EH (cell line): Measurements from ENCODE around the gene FKBP7.
A peak's percentile ranks its signal among the peaks of the same experiment; 100 is the strongest.
"Not testable (repeated sequence)": the region's sequence is repeated elsewhere in the genome, so short reads cannot be mapped to it uniquely, and the experiment has no call there.

Source experiments
- DNase-seq: peaks from one replicate; pipeline ENCODE4 v3.0.0-alpha.2; 2015; ENCODE audit warnings: low read depth

FKBP7 gene, protein sequence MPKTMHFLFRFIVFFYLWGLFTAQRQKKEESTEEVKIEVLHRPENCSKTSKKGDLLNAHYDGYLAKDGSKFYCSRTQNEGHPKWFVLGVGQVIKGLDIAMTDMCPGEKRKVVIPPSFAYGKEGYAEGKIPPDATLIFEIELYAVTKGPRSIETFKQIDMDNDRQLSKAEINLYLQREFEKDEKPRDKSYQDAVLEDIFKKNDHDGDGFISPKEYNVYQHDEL

DNA sequence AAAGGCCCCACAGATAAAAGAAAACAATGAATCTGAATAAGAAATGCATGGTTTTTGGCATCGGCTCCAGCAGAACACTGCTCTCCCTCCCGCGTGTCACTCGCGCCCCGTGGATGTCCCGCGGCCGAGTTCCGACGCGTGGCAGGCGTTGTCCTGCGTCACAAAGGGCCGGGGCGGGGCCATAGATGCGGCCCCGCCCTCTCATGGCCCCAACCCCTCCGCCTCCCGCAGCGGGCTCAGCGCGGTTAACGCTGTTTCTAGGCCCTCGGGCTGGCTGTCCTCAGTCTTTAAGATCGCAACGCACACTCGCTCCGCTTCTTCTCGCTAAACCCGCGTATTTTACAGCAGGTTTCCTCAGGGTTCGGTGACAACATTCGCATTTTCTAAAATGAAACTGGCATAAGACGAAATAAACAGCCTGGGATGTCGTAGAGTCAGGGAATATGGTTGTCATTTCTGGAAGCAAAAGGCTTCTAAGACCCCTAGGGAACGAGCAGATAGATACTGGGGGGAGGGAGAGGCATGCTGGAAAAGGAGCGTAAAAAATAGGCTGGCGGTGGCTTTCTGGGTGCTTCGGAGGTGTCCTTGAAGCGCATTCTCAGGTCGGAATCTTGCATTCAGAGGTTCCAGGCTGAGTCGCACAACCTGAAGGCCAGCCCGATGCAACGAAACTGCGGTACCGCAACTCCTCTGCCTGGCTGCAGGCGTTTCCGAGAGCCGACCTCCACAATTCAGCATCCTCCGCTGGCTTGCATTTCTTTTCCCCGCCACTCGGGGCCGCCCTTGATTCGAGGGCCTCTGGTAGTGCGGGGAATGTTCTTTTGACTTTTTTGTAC is at the start of gene FKBP7:
Gene FKBP7 (minus strand): TSS at position 162 of the 836 bp plus-strand sequence. CDS start 101 bp downstream, at position 61.
- DNase-seq = peak; percentile 82

DNA sequence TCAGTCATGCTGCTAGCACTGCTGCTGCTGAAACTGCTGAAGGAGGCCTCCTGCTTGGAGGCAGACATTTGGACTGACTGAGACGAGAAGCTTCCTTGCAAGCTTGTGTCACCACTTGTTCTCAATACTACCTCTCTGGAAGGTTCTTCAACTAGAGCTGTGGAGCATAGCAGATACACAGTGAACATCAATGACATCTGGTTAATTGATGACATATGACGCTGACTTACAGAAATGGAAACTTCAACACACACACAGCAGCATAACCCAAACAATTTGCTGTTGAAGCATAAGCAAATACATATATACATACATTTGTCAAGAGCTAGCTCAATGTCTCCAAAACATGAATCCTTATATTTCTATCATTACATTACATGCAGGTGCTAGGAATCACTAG is 49.2 kb upstream of the FKBP7 start:
- DNase-seq = no peak

DNA sequence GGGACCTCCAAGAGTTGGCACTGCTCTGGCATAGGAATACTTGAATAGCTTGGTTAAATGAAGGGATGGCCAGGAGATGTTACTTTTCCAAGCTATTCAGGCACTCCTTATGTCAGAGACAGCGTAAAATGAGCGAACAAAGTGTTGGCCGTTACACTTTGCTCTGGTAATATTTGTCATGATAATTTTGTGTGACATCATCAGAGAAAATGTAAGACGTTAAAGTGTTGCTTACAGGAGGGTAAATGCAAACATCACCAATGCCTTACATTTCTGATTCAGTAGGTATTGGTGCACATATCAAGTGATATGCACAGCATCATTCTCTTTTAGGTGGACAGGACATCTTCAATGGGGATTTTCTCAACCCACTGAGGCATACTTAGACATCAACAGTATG is 47.9 kb upstream of the FKBP7 start:
- no peak for DNase-seq

DNA sequence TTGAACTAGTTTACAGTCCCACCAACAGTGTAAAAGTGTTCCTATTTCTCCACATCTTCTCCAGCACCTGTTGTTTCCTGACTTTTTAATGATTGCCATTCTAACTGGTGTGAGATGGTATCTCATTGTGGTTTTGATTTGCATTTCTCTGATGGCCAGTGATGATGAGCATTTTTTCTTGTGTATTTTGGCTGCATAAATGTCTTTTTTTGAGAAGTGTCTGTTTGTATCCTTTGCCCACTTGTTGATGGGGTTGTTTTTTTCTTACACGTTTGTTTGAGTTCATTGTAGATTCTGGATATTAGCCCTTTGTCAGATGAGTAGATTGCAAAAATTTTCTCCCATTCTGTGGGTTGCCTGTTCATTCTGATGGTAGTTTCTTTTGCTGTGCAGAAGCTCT is 47.1 kb upstream of the FKBP7 start:
- not testable (repeated sequence) for DNase-seq

DNA sequence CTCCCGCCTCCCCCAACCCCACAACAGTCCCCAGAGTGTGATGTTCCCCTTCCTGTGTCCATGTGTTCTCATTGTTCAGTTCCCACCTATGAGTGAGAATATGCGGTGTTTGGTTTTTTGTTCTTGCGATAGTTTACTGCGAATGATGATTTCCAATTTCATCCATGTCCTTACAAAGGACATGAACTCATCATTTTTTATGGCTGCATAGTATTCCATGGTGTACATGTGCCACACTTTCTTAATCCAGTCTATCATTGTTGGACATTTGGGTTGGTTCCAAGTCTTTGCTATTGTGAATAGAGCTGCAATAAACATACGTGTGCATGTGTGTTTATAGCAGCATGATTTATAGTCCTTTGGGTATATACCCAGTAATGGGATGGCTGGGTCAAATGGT is 46.6 kb upstream of the FKBP7 start:
- not testable (repeated sequence) for DNase-seq

DNA sequence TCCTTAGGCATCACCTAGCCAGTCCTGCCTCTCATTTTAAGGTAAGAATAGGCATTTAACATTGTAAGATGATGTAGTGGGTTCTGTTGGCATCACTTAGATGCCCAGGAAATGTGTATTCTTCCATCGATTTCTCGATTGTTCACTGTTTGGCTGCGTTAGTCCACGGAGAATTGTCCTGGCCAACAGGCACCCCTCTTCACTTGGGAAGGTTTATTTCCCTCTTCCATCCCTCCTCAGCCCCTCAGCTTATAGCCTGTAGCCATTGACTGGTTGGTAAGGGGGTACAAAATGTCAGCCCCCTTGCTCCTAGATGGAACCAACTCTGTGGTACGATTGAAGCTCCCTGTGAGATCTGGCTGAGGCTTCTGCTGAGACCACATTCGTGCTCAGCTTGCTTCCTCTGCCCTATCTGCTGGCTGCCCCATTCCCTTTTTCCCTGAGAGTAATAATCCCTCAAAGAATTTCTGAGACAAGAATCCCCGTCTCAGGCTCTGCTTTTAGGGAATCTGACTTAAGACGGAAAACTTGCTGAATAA is 45.3 kb upstream of the FKBP7 start:
- peak; percentile 32 for DNase-seq

DNA sequence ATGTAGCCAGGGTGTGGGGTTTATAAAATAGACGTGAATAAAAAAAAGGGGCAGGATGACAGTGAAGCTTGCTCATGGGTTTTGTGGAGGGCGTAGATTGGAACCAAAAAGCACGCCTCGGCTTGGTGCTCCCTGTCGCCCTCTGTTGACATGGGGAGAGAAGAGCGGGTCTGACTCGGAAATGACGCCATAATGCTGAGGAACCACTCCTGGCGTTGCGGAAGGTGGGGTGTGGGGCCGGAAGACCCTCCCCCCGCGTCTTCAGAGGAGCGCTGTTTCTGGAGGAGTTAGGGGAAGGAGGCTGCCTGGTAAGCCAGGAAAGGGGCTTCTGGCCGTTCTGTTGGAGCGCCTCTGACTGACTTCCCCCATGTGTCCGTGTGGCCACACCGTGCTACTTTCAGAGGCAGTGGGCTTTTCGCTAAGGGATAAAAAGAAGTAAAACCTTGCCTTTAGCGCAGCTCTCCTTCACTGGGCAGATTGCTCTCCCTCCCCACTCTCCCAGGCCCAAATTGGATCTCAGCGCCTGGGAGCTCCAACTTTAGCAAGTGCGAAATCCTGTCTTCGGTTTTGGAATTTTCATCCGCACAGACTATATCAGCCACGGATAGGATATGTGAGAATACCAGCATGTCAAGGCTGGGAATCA is 44.7 kb upstream of the FKBP7 start:
- peak; percentile 85 for DNase-seq

DNA sequence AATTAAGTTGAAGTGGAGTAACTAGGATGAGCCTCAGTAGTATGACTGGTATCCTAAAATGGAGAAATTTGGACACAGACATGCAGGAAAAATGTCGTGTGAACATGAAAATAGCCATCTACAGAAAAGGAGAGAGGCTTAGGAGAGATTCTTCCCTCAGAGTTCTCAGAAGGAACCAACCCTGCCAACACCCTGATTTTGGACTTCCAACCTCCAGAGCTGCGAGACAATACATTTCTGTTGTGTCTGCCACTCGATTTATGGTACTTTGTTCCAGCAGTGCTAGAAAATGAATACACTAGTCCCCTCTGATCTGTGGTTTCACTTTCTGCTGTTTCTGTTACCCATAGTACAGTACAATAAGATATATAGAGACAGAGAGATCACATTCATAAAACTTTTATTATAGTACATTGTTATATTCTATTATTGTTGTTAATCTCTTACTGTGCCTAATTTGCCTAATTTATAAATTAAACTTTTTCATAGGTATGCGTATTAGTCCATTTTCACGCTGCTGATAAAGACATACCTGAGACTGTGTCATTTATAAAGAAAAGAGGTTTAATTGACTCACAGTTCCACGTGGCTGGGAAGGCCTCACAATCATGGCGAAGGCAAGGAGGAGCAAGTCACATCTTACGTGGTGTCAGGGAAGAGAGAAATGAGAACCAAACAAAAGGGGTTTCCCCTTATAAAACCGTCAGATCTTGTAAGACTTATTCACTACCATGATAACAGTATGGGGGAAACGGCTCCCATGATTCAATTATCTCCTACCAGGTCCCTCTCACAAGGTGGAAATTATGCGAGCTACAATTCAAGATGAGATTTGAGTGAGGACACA is 43.1 kb upstream of the FKBP7 start:
- no peak for DNase-seq

DNA sequence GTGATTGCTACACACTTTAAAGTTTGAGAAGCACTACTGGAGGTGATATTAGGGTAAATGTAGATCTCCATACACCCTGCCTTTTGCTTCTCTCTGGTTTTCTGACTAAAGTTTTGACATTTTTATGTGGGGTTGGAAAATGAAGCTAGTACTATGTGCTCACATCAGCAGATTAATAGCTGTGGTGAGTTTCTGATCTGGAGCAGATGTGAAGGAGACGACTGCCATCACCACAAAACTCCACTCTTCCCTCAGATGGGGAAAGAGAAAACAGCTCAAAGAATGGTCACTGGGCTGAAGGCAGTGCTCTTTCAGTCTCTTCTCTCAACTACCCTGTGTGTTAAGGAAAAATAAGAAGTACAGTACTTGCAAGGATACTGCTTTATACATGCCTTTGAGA is 39.1 kb upstream of the FKBP7 start:
- DNase-seq = no peak

DNA sequence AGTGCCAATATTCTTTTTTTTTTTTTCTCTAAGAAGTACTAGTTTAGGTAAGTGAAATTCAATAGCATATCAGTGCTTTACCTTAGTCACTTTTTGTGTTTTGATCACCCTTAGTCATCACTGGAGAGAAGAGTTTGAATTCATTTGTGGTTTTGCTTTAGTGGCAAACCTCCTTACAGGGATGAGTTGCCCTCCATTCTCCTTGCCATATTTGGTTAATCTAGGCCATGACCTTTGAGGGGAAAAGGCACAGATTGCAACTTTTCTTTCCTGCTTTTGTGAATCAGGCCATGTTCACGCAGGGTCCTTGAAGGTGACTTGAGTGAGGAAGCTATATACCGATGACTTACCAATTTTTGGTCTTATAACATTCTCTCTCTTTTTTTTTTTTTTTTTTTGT is 36.3 kb upstream of the FKBP7 start:
- DNase-seq = peak; percentile 61

DNA sequence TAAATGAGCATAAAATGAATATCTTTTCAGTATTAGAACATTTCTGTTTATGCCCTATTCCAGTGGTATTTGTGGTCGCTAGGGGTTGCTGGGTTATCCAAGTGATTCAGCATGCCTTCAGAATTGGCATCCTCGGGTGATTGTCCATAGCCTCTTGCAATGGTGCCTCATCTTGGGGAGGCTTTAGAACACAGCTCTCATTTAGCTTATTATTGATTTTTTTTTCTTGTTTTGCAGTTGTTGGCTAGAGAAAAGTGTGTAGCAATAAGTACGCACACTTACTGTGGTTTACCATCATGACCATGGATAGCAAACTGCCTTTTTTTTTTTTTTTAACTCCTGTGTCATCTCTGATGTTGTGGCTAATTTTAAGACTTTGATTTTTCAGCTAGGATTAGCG is 35.5 kb upstream of the FKBP7 start:
- DNase-seq = peak; percentile 20

DNA sequence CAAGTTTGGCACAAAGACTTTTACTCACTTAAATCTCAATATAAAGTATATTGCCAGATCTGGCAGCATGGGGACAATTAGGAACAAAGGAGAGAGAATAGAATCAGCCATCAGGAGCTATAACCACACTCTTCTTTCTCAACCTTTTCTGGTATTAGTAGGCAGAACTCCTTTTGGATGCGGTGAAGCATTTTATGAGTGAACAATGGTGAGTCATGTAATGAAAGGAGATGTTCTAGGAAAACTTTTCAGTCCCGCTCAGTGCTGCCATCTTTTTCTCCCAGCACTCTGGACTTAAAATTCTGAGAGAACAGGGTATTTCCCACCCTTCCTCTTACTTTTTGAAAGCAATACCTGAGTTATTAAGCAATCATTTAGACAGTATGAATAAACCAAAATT is 34.1 kb upstream of the FKBP7 start:
- peak; percentile 31 for DNase-seq

DNA sequence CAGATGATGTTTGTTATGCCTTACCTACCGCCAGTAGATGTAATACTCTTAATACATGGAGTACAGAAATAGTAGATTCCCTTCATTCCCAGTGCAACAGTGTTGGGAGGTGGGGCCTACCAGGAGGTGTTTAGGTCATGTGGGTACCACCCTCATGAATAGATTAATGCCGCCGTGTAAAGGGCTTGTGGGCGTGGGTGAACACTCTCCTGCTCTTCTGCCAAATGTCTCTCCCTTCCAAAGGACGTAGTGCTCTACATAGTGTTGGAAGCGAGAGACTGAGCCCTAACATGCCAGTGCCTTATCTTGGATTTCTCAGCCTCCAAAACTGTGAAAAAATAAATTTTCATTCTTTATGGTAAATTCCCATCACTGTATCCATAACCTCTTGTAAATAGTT is 32.0 kb upstream of the FKBP7 start:
- DNase-seq = no peak

DNA sequence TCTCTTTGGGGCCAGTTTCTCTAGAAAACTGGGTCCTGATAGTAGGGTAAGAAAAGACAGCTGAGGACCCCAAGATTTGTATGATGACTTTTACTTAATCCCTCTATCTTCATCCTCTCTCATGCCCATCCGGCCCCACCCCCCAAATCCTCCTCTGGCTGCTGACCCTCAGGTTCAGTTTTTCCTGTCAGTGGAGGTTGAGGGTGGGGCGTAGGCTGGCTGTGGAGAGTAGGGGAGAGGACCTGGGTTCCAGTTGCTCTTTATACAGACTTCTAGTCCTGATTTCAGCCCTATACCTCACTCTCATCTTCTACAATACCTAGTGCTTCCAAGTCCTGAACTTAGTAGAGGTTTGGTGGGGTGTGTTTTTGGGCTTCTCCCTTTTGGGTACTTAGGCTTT is 30.2 kb upstream of the FKBP7 start:
- DNase-seq = no peak

DNA sequence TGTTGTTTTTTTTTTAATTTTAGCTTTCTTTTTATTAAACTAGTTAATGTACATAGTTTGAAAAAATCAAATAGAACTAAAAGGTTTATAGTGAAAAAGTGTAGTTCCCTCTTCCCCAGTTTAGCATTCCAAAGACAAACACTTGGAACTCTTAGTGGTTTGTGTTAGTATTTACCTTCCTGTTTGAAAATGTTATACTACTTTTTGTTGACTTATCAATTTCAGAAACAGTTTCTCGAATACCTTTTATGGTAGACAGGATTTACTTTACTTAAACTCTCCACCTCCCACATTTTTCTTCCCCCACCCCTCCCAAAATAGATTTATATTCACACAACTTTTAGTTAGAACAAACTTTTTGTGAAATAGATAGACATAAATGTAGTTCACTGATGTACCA is 28.5 kb upstream of the FKBP7 start:
- no peak for DNase-seq

DNA sequence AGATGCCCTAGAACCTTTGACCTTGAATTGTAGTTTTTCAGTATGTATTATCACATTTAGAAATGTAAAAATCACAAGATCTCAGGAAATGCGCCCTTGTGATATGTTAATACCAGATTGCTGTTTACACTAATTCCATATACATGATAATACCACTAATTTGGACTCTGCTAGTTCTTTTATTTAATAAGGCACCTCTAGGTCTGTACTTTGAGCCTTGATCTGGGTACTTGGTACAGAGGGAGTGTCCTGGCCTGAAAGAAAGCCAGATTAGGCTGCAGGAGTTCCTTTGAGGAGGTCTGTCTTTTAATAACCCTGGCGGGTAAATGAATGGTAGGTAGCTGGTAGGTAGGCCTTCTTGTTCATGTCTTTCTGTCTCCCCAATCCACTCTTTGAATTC is 28.1 kb upstream of the FKBP7 start:
- DNase-seq = no peak

DNA sequence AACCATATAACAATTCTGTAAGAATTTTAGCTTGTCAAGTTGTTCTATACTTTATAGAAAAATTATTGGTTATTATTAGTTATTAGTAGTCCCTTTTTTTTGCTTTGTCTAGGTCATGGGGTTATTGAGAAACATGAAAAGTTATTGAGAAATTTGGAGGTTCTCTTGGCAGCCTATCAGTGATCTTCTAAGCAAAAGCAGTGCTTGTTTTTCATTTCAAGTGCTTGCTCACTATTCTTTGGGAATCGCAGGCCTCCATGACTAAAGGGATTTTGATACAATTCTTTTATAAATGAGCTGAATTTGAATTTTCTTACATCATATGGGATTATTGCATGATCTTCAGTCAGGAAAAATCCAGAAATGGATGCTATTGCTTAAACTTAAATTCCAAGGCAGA is 27.7 kb upstream of the FKBP7 start:
- no peak for DNase-seq

DNA sequence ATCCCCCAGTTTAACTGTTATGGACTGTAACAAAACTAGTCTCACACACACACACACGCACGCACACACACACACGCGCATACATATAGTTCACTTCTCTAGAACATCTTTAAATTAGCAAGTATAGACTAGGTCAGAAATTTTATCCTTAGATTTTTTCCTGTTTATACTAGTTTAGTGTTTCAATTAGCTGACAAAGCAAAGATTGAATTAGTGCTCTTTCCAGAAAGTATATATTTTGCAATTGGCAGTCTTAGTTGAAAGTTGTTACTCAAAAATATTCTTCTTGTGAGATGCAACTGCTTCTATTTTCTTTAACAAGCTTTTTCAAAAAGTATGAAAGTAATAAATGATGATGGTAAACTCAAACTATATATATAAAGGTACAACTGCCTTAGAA is 24.4 kb upstream of the FKBP7 start:
- DNase-seq = no peak

DNA sequence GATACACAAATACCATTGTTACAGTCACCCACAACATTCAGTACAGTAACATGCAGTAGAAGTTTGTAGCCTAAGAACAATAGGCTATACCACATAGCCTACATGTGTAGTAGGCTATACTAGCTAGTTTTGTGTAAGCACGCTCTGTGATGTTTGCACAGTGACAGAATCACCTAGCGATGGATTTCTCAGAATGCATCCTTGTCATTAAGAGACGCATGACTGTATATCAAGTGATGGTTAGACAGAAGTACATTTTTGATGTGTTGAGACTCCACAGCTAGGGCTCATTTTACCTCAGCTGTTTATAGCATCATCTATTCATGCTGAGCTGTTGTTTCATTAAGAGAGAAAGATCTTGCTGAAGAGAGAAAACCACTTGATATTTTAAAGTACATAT is 21.2 kb upstream of the FKBP7 start:
- no peak for DNase-seq

DNA sequence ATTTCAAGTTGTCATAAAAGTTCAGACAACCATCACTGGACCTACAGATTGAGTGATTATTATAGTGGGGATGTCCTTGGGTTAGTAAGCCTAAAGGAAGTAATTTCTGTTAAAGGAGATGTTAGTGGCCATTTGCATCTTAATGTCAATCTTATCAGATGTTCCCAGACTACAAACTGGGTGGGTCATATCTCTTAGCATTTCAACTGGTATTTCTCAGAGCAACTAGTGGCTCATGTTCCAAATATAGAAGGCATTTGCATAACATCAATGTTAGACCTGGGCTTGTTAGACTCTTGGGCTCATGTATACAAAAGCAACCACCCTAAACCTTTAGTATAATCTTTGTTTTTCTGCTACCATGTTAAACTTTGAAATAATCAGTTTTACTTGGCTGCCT is 19.7 kb upstream of the FKBP7 start:
- peak; percentile 16 for DNase-seq

DNA sequence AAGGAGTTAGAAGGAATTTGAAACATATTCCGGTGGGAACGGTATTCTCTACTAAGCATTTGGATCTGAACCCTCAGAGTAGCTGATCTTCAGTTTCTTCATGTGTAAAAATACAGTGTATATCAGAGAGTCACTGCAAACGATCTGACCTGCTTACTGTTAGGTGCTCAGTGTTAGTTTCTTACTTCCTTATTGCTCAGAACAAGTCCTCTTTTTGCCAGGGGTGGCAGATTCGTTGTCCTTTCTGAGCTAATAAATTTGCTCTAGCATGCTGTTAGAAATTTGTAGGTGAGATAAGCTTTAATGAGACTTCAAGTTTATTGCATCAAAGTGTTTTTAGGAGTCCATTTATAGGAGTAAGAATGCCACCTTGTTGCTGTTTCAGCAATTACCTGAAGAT is 17.6 kb upstream of the FKBP7 start:
- no peak for DNase-seq

DNA sequence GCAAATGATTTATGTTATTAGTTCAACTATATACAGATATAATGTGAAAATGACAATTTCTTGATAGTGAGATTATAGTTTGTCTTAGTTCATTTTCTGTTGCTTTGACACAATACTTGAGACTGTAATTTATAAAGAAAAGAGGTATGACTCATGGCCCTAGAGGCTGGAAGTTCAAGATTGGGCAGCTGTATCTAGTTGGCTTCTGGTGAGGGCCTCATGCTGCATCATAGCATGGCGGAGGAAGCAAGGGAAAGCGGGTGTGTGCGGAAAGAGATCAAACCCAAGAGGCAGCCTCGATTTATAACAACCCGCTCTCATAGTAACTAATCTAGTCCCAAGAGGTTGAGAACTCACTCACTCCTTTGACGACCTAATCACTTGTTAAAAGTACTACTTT is 13.2 kb upstream of the FKBP7 start:
- DNase-seq = no peak
